ENCODE data around the gene TSPEAR. TPM values are rescaled to one million over a fixed set of nuclear protein-coding genes. Genes with fewer than 3 reads are reported as not detected.
A peak's percentile ranks its signal among the peaks of the same experiment; 100 is the strongest.

The TSPEAR gene
- total RNA-seq, 1 donor, result not detected

- no peak for TF ChIP-seq CTCF (IDR thresholded peaks at IDR 0.05; ENCODE audit: insufficient read depth, low read length)
- no peak for DNase-seq (ENCODE audit: low read depth)
- no peak overlapping the region for H3K4me3 ChIP-seq (ENCODE audit: low read depth, low read length)
Measured at GRCh38 chr21:44461005-44461404, 250.4 kb downstream of the TSPEAR start.

GRCh38 chr21:44460441-44460755 lies 251.0 kb downstream of the TSPEAR start:
- DNase-seq (ENCODE audit: low read depth), result no peak
- TF ChIP-seq CTCF (IDR thresholded peaks at IDR 0.05; ENCODE audit: insufficient read depth, low read length), result no peak
- H3K4me3 ChIP-seq (ENCODE audit: low read depth, low read length), result no peak overlapping the region

- no peak for DNase-seq (ENCODE audit: low read depth)
- no peak for TF ChIP-seq CTCF (IDR thresholded peaks at IDR 0.05; ENCODE audit: insufficient read depth, low read length)
- H3K4me3 ChIP-seq (ENCODE audit: low read depth, low read length), result no peak overlapping the region
Measured at GRCh38 chr21:44459712-44460440, 251.5 kb downstream of the TSPEAR start.

GRCh38 chr21:44458971-44459711 lies 252.2 kb downstream of the TSPEAR start:
- TF ChIP-seq CTCF (IDR thresholded peaks at IDR 0.05; ENCODE audit: insufficient read depth, low read length), result no peak
- no peak for DNase-seq (ENCODE audit: low read depth)
- no peak overlapping the region for H3K4me3 ChIP-seq (ENCODE audit: low read depth, low read length)

GRCh38 chr21:44456915-44457736 lies 254.2 kb downstream of the TSPEAR start:
- DNase-seq (ENCODE audit: low read depth), result no peak
- no peak for TF ChIP-seq CTCF (IDR thresholded peaks at IDR 0.05; ENCODE audit: insufficient read depth, low read length)
- H3K4me3 ChIP-seq (ENCODE audit: low read depth, low read length), result no peak overlapping the region

GRCh38 chr21:44456214-44456914 lies 255.0 kb downstream of the TSPEAR start:
- H3K4me3 ChIP-seq (ENCODE audit: low read depth, low read length), result peak overlapping the region; percentile 61
- DNase-seq (ENCODE audit: low read depth), result no peak
- TF ChIP-seq CTCF (IDR thresholded peaks at IDR 0.05; ENCODE audit: insufficient read depth, low read length), result no peak
